Adipocyte (in vitro differentiated cells): ENCODE results near the gene NPAS3.

Experiments
- DNase-seq: peaks from one replicate; pipeline ENCODE4 v3.0.0-alpha.2; 2015; ENCODE audit warnings: low read depth
- H3K27me3 ChIP-seq: replicated peaks from 2 replicates; pipeline ENCODE4 v1.7.0; 2013; ENCODE audit warnings: mild to moderate bottlenecking, low read length, moderate library complexity; ENCODE audit not compliant: control insufficient read depth, insufficient read depth
- H3K36me3 ChIP-seq: 2 replicates; pipeline ENCODE4 v1.7.0; 2013; ENCODE audit warnings: low read length, mild to moderate bottlenecking, moderate library complexity; ENCODE audit not compliant: control insufficient read depth, insufficient read depth, severe bottlenecking
- H3K4me1 ChIP-seq: 2 replicates; pipeline ENCODE4 v1.7.0; 2013; ENCODE audit warnings: mild to moderate bottlenecking, low read length, moderate library complexity; ENCODE audit not compliant: control insufficient read depth, insufficient read depth
- H3K4me3 ChIP-seq: 2 replicates; pipeline ENCODE4 v1.7.0; 2013; ENCODE audit warnings: mild to moderate bottlenecking, low read length, moderate library complexity
- H3K9ac ChIP-seq: 2 replicates; pipeline ENCODE4 v1.7.0; 2013; ENCODE audit warnings: mild to moderate bottlenecking, low read length, moderate library complexity
- H3K9me3 ChIP-seq: 2 replicates; pipeline ENCODE4 v1.7.0; 2013; ENCODE audit warnings: mild to moderate bottlenecking, low read length, moderate library complexity; ENCODE audit not compliant: control insufficient read depth

The NPAS3 gene

DNA sequence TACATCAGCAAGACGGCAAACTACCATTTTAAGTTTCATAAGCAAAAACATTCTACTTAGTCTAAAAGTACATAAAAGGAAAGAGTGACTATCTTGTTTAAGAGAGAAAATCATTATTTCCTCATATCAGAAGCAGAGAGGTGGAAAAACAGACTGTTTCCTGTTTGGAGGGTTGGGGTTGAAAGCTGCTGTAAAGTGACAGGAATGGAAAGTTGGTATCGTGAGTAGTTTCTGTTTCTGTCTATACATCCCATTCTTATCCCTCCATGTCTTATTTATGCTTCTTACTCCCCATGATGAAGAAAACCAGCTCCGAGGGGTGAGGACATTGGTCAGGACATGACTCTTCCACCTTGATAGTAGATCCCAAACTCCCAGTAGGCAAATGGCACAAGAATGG is 795.7 kb downstream of the NPAS3 start:
- Histone ChIP-seq H3K9ac (no peak overlapping the region), H3K27me3 (no peaks in the 10 kb centered on the region), H3K36me3 (no peaks in the 10 kb centered on the region), H3K4me1 (no peaks in the 10 kb centered on the region), H3K9me3 (no peaks in the 10 kb centered on the region), H3K4me3 (no peak overlapping the region)
- DNase-seq = no peak

DNA sequence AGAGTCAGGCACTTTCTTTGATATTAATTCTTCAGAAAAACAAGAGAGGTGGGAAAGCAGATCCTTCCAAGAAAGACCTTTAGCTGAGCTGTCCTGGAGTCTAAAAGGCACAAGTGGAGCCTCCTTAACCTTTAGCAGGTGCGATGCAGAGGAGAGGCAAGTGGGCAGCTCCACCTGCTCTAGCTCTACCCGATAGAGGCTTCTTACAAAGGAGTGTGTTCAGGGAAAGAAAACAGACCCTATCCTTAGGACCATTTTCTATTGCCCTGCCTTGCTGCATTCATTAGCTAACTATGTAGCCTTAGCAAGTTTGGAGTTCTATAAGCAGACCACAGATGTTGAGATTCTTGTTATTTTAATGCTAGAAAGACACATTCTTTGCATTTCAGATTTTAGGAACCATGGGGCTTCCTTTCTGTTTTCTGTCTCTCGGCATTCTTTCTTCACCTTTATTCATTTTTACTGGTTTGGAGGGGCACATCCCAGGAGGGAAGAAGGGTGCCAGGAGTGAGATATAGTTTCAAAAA is 797.7 kb downstream of the NPAS3 start:
- no peaks in the 10 kb centered on the region for H3K9me3 ChIP-seq
- H3K36me3 ChIP-seq = no peaks in the 10 kb centered on the region
- no peaks in the 10 kb centered on the region for H3K27me3 ChIP-seq
- no peaks in the 10 kb centered on the region for H3K4me1 ChIP-seq
- no peak overlapping the region for H3K4me3 ChIP-seq
- DNase-seq = no peak
- no peak overlapping the region for H3K9ac ChIP-seq

DNA sequence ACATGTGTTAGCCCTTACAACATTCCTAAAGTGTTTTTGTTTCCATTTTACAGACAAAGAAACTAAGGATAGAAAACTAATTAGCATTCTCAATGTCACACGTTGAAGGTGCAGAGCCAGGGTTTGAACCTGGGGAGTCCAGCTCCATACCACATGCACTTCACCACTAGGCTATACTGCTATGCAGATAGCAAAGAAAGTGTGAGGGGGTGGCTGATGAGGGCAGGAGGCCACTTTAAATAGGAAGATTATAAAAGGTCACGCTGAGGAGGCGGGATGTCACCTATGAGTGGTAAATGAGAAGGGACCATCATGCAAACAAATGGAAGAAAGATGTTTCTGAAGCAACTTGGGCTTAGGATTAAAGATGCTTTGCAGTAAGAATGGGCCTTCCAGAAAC is 798.3 kb downstream of the NPAS3 start:
- Histone ChIP-seq H3K27me3 (no peaks in the 10 kb centered on the region), H3K9ac (no peak overlapping the region), H3K36me3 (no peaks in the 10 kb centered on the region), H3K9me3 (no peaks in the 10 kb centered on the region), H3K4me3 (no peak overlapping the region), H3K4me1 (no peaks in the 10 kb centered on the region)
- DNase-seq = no peak

DNA sequence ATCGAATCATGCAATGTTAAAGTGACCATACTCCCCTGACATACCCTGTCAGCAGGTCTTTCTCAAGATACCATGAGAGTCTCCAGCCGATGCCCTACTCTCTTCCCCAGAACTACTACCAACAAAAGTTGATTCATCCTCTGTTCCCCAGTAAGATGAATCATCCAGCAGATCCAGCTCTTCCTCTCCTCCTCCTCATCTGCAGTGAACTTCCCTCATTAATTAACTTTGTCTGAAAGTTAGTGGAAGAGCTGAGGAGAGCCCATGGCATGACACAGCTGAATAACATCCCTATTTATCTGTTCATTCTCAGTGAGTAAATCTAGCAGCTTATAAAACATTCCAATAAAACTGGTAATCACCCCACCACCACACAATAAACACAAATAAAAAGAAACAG is 798.8 kb downstream of the NPAS3 start:
- H3K4me3 ChIP-seq = no peak overlapping the region
- DNase-seq = no peak
- no peaks in the 10 kb centered on the region for H3K9me3 ChIP-seq
- no peak overlapping the region for H3K9ac ChIP-seq
- no peaks in the 10 kb centered on the region for H3K36me3 ChIP-seq
- H3K4me1 ChIP-seq = no peaks in the 10 kb centered on the region
- H3K27me3 ChIP-seq = no peaks in the 10 kb centered on the region

DNA sequence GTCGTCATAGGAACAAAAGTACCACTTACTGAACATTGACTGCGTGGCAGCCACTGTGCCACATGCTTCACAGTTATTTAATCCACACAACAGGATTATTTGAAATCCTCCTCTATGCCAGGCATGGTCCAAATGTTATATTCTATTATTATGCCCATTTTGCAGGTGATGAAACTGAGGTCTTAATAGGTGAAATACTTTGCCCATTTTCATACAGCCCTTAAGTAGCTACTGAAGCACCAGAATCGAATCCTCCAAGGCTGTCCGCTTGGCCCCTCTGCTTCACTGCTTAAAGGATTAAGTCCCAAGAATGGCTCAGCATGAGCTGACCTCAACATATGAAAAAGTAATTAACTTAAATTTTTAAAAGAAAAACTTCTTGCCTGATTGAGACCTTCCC is 799.4 kb downstream of the NPAS3 start:
- no peak for DNase-seq
- H3K4me1 ChIP-seq = no peaks in the 10 kb centered on the region
- no peaks in the 10 kb centered on the region for H3K27me3 ChIP-seq
- H3K36me3 ChIP-seq = no peaks in the 10 kb centered on the region
- no peak overlapping the region for H3K9ac ChIP-seq
- H3K4me3 ChIP-seq = no peak overlapping the region
- H3K9me3 ChIP-seq = peaks cover 3% of the 10 kb centered on the region

DNA sequence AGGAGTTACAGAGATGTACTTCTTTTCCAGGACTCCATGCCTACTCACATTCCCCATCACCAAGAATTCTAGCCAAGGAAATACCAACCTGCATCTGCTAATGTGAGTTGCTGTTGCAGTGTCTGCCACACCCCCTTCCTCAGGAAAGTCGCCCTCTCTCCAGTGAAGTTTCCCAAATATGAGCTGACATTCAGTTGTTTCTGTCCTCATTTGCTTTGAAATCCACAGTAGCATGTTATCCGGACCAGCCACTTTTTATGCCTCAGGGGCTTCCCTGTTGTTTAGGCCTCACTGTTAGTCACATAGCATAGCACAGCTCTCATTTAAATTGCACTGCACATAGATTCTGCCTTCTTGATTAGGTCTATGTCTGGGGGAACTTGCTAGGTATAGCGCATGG is 799.8 kb downstream of the NPAS3 start:
- peaks cover 8% of the 10 kb centered on the region for H3K9me3 ChIP-seq
- no peak for DNase-seq
- no peaks in the 10 kb centered on the region for H3K4me1 ChIP-seq
- no peak overlapping the region for H3K4me3 ChIP-seq
- no peak overlapping the region for H3K9ac ChIP-seq
- no peaks in the 10 kb centered on the region for H3K27me3 ChIP-seq
- H3K36me3 ChIP-seq = no peaks in the 10 kb centered on the region

DNA sequence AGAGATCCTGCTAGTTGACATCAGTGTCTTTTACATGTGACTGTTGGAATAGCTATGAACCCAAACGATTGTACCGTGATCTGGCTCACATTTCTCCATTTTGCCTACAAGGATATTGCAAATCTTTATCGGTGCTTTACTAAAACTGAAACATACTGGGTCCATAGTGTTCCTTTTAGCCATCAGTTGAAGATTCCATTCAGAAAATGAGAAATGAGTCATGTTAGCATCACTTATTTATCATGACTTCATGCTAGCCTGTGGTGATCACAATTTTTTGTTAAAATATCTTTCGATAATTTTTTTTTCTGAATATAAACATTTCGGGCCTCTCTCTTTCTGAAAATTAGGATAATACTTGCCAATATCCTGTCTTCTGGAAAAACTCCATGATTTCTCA is 801.9 kb downstream of the NPAS3 start:
- Histone ChIP-seq H3K9me3 (peaks cover 12% of the 10 kb centered on the region), H3K4me3 (no peak overlapping the region), H3K4me1 (no peaks in the 10 kb centered on the region), H3K27me3 (no peaks in the 10 kb centered on the region), H3K36me3 (no peaks in the 10 kb centered on the region), H3K9ac (no peak overlapping the region)
- no peak for DNase-seq

DNA sequence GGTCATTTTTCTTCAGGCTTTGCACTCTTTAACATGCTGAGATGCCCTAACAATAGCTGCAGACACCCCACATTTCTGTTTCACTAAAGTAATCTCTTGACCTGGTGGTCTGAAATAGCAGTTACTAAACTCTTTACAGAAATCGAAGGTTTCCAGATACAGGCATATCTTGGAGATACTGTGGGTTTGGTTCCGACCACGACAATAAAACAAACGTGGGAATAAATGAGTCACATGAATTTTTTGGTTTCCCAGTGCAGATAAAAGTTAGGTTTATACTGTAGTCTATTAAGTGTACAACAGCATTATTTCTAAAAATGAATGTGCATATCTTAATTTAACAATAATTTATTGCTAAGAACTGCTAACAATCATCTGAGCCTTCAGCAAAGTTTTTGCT is 803.5 kb downstream of the NPAS3 start:
- DNase-seq = no peak
- no peaks in the 10 kb centered on the region for H3K36me3 ChIP-seq
- H3K27me3 ChIP-seq = no peaks in the 10 kb centered on the region
- H3K9me3 ChIP-seq = peaks cover 12% of the 10 kb centered on the region
- no peak overlapping the region for H3K4me3 ChIP-seq
- no peak overlapping the region for H3K9ac ChIP-seq
- H3K4me1 ChIP-seq = no peaks in the 10 kb centered on the region

DNA sequence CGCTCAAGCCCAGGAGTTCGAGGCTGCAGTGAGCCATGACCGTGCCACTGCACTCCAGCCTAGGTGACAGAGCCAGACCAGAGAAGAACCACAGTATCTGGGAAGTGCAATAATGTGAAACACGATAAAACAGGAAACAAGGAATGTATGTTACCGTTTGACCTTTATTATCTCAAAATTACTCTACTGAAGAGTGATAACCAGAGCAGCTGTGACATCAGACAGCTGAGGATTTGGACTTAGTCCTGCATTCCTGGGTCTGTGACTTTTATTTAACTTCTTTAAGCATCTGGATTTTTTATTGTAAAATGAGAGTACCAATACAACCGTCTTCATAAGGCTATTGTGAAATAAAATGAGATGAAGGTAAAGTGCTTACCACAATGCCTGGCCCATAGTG is 806.5 kb downstream of the NPAS3 start:
- H3K9ac ChIP-seq = no peak overlapping the region
- no peaks in the 10 kb centered on the region for H3K27me3 ChIP-seq
- H3K9me3 ChIP-seq = peaks cover 12% of the 10 kb centered on the region
- no peak overlapping the region for H3K4me3 ChIP-seq
- no peaks in the 10 kb centered on the region for H3K36me3 ChIP-seq
- no peak for DNase-seq
- H3K4me1 ChIP-seq = no peaks in the 10 kb centered on the region

DNA sequence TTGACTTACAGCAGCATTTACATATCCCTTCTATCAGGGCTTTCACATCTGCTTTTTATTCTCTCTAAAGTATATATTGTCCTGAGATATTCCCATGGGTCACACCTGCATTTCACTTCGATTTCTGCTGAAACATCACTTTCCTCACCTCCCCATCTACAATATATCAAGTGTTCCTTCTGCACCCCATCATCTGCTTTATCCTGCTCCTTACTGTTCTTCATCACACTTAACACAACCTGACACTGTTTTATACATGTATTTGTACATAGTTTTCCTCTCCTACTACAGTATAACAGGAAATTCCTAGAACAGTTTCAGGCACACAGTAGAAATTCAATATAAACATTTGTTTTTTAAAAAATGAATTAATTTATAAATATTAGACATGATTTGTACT is 809.1 kb downstream of the NPAS3 start:
- no peak overlapping the region for H3K4me3 ChIP-seq
- H3K4me1 ChIP-seq = no peaks in the 10 kb centered on the region
- H3K27me3 ChIP-seq = no peaks in the 10 kb centered on the region
- peaks cover 12% of the 10 kb centered on the region for H3K9me3 ChIP-seq
- no peak for DNase-seq
- H3K9ac ChIP-seq = no peak overlapping the region
- H3K36me3 ChIP-seq = no peaks in the 10 kb centered on the region

DNA sequence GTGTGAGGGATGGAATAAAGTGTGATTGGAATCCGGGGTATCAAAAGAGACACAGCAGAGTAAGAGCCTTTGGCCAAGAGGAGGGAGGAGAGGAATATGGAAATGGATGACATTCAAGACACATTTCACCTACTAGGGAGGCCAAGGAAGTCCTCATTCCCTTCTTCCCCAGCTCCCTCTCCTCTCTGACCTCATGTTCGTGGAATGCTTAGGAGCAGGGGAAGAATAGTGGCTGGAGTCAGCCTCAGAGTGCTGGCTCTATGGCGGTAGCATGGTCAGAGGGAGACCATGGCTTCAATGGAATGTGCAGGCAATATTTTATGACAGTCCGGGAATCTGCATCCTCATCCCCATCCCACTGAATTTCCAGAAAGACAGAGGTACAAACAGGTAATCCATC is 815.6 kb downstream of the NPAS3 start:
- H3K9me3 ChIP-seq = no peaks in the 10 kb centered on the region
- DNase-seq = no peak

DNA sequence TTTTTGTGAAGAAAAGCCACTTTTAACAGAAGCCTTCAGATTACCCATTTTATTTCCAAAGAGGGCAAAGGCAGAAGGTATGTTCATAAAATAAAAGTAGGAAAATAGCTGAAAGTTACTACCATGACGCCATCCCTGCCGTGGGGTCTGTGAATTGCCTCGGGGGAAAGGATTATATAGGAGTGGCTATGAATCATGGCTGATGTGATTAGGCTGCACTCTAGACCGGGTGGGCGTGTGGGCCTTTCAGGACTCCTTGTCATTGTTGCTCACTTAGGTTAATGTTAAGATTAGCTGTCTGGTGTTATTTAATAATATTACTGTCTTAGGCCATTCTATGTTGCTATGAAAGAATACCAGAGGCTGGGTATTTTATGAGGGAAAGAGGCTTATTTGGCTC is 816.7 kb downstream of the NPAS3 start:
- peaks cover 3% of the 10 kb centered on the region for H3K4me1 ChIP-seq
- no peaks in the 10 kb centered on the region for H3K36me3 ChIP-seq
- H3K9ac ChIP-seq = no peak overlapping the region
- H3K9me3 ChIP-seq = no peaks in the 10 kb centered on the region
- DNase-seq = peak; percentile 7
- no peaks in the 10 kb centered on the region for H3K27me3 ChIP-seq
- H3K4me3 ChIP-seq = no peak overlapping the region

More for the DNA sequence above, 815.6 kb downstream of the NPAS3 start:
- no peaks in the 10 kb centered on the region for H3K27me3 ChIP-seq
- no peak overlapping the region for H3K9ac ChIP-seq
- no peaks in the 10 kb centered on the region for H3K36me3 ChIP-seq
- H3K4me3 ChIP-seq = no peak overlapping the region
- peaks cover 3% of the 10 kb centered on the region for H3K4me1 ChIP-seq
